Upper lobe of left lung (tissue), 6 donors: ENCODE results near the gene RCBTB2. TPM values are rescaled to one million over a fixed set of nuclear protein-coding genes. Genes with fewer than 3 reads are reported as not detected.

Source experiments
- ATAC-seq, 2 donors: fragments of 200-7000 bp; cut with Tn5 transposase; one replicate each; pipeline ENCODE4 v1.9.1; 2022; ENCODE audit warnings: mild to moderate bottlenecking in 2 of 2, moderate library complexity in 2 of 2; ENCODE audit not compliant: low FRiP score in 2 of 2
- DNase-seq, 2 donors: peaks; one replicate each; pipeline ENCODE4 v3.0.0-alpha.2; 2019 to 2020
- H3K27ac ChIP-seq, 4 donors: fragments of 200-600 bp; sonication (generic); one replicate each; pipeline ENCODE4 v1.5.1; 2016 to 2019
- H3K27me3 ChIP-seq, 4 donors: fragments of 200-600 bp; sonication (generic); one replicate each; pipeline ENCODE4 v1.5.1; 2017 to 2019
- H3K36me3 ChIP-seq, 4 donors: fragments of 200-600 bp; sonication (generic); one replicate each; pipeline ENCODE4 v1.5.1; 2016 to 2019
- H3K4me1 ChIP-seq, 4 donors: fragments of 200-600 bp; sonication (generic); one replicate each; pipeline ENCODE4 v1.5.1; 2018 to 2019
- H3K4me3 ChIP-seq, 4 donors: fragments of 200-600 bp; sonication (generic); one replicate each; pipeline ENCODE4 v1.5.1; 2017 to 2019; ENCODE audit warnings: mild to moderate bottlenecking in 2 of 4, moderate library complexity in 1 of 4
- H3K9me3 ChIP-seq, 4 donors: fragments of 200-600 bp; sonication (generic); one replicate each; pipeline ENCODE4 v1.5.1; 2018 to 2019
- EP300 ChIP-seq, 4 donors: sonication (generic); formaldehyde crosslinking; IDR thresholded peaks; one replicate each; pipeline ENCODE4 v1.5.1; 2017; ENCODE audit warnings: antibody characterized with exemption in 4 of 4, control low read depth in 2 of 4
- POLR2A ChIP-seq, 4 donors: fragments of 450-650 bp; IDR thresholded peaks; one replicate each; pipeline ENCODE4 v1.5.1; 2016 to 2017; ENCODE audit warnings: antibody characterized with exemption in 4 of 4, mild to moderate bottlenecking in 2 of 4
- POLR2AphosphoS5 ChIP-seq, 2 donors: sonication (generic); formaldehyde crosslinking; IDR thresholded peaks; one replicate each; pipeline ENCODE4 v1.5.1; 2017; ENCODE audit warnings: antibody characterized with exemption in 2 of 2
- WGBS, 2 donors: methylation state at CpG; one replicate each; pipeline ENCODE4 v1.1.5; 2017 to 2018; 5-methylcytosine and 5-hydroxymethylcytosine counted together
- total RNA-seq, 6 donors: library from RNA; depleted of rRNA in 4 of 6; stranded (reverse); fragments of >200 nt in 4 of 6; gene quantifications; one replicate each; pipeline versions ENCODE4 v1.1.0 to v1.2.1, GENCODE V29; 2016 to 2021
- TF ChIP-seq, protein P1 (sequence below), 6 experiments: fragments of 450-650 bp in 4 of 6; fragments of 200-600 bp in 2 of 6; sonication (generic) in 2 of 6; IDR thresholded peaks; one replicate each; pipeline ENCODE4 v1.5.1; 2016 to 2019; ENCODE audit warnings: antibody characterized with exemption in 6 of 6
- donor health status: DM: no; HTN: no; CAD: no; lungs with moderate emphysema.
- donor health status: DM: no; HTN: yes; CAD: no; lungs with severe emphysema.

Gene RCBTB2
- total RNA-seq, 6 donors from 2014 or later = 5.5 to 17.0 (median 9.9) TPM

DNA sequence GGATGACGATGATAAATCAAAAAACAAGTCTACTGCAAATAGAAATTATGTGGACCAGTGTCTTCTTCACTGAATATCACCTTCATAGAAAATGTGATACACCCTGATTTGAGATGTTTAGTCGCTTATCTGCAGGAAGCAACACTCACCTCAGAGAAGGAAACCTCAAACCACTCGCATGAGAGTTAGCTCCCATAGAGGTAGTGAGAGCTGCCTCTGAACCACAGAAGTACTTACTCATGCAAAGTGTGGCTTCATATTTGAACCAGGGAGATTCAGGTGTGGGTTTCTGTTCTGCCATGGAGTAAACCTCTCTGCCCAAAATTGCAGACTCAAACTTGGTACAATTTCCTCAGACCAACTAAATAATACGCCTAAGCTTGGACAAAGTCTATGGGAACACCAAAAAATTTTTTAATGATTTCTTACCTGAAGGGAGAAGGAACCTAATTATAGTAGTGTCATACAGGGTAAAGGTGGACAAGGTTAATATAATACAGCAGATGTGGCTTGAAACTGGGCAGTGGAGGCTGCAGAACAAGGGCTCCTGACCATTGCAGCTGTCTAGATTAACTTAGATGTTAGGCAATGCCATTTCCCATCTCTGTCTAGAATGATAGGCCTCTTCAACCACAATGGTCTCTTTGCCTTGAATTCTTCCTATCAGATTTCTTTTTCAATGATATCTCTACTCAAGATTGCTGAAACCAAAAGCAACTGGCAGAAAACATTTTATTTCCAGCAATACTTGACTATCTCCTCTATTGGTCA, 29.6 kb upstream of the RCBTB2 start:
- WGBS, 2 donors = 62 to 76% methylated on average over 4 of the region's 4 CpGs
- no peaks in the 10 kb centered on the region for H3K9me3 ChIP-seq
- DNase-seq = peak in 1 of 2 donors; percentile 48
- no peak overlapping the region for H3K4me3 ChIP-seq
- H3K27me3 ChIP-seq = no peaks in the 10 kb centered on the region
- H3K27ac ChIP-seq = peak overlapping the region in 1 of 4 donors; percentile 72
- TF ChIP-seq POLR2AphosphoS5 (IDR thresholded peaks at IDR 0.05) = peak in 1 of 2 donors; percentile 18
- TF ChIP-seq EP300 (IDR thresholded peaks at IDR 0.05) = no peak
- peaks cover 0 to 18% (median 10%) of the 10 kb centered on the region in 4 donors for H3K4me1 ChIP-seq
- H3K36me3 ChIP-seq = no peaks in the 10 kb centered on the region
- ATAC-seq = peak; percentile 50 to 63

DNA sequence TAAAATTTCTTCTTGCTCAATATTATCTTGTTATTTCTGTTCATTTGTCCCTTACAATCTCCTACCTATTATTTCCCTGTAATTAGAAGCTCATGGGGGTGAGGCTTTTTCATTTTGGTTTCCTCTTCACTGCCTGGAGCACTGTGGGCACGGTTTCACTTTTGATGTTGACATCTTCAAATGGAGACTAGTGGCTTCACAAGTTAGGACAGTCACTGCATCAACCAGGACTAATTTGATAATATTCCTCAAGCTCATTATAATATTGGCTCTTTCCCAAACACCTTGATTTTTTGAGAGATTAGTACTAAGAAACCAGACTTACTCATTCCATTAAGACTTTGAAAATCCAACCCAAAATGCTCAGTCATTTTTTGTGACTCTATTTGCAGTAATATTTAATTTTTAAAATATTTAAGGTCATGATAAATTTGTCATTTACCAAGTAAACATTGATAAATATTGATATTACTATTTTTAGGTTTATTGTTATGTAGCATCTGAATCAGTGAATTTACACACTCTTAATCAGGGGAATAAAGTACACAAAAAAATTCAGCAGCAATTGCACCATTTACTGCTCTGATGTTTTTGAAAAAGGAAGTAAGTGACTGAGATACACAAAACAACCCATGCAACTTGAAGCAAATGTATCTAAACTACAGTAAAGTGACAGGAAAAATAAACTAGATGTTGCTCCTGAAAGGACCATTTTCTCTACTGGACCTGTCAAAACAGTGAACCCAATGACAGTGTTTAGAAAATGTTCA, 28.8 kb upstream of the RCBTB2 start:
- Histone ChIP-seq H3K27me3 (no peaks in the 10 kb centered on the region), H3K4me3 (no peak overlapping the region), H3K4me1 (peaks cover 0 to 15% (median 10%) of the 10 kb centered on the region in 4 donors), H3K9me3 (no peaks in the 10 kb centered on the region), H3K27ac (peak overlapping the region in 1 of 4 donors; percentile 72), H3K36me3 (no peaks in the 10 kb centered on the region)
- DNase-seq (no peak), ATAC-seq (no peak)
- 35 to 43% methylated on average over 1 of the region's 1 CpG for WGBS, 2 donors
- TF ChIP-seq EP300 (IDR thresholded peaks at IDR 0.05) (no peak), POLR2AphosphoS5 (IDR thresholded peaks at IDR 0.05) (no peak), POLR2A (IDR thresholded peaks at IDR 0.05) (no peak)
- TF ChIP-seq, protein P1, sequence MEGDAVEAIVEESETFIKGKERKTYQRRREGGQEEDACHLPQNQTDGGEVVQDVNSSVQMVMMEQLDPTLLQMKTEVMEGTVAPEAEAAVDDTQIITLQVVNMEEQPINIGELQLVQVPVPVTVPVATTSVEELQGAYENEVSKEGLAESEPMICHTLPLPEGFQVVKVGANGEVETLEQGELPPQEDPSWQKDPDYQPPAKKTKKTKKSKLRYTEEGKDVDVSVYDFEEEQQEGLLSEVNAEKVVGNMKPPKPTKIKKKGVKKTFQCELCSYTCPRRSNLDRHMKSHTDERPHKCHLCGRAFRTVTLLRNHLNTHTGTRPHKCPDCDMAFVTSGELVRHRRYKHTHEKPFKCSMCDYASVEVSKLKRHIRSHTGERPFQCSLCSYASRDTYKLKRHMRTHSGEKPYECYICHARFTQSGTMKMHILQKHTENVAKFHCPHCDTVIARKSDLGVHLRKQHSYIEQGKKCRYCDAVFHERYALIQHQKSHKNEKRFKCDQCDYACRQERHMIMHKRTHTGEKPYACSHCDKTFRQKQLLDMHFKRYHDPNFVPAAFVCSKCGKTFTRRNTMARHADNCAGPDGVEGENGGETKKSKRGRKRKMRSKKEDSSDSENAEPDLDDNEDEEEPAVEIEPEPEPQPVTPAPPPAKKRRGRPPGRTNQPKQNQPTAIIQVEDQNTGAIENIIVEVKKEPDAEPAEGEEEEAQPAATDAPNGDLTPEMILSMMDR (IDR thresholded peaks at IDR 0.05) = no peak

DNA sequence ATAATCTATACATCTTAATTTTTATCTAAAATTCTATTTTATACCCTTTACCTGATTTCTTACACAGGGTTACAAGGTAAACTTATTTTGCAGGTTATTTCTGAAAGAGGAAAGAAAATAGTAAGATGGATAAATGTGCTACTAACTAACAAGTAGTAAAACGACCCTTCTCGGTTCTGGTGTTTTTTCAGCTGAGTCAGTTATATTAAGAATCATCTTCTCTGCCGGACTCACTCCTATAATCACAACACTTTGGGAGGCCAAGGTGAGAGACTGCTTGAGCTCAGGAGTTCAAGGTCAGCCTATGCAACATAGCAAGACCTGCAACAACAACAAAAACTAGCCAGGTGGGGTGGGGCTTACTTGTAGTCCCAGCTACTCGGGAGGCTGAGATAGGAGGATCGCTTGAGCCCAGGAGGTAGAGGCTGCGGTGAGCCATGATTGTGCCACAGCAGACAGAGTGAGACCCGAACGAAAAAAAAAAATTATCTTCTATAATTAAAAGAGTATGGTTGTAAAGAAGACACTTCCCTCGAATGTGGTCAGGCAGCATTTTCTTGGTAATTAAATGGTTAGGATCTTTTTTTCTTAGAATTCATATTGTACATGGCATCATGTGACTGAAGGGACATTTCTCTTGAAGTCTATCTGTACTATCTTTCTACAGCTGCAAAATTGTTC, 27.9 kb upstream of the RCBTB2 start:
- TF ChIP-seq, protein P1 (IDR thresholded peaks at IDR 0.05) = no peak
- no peak for TF ChIP-seq EP300 (IDR thresholded peaks at IDR 0.05)
- TF ChIP-seq POLR2AphosphoS5 (IDR thresholded peaks at IDR 0.05) = no peak
- no peak for TF ChIP-seq POLR2A (IDR thresholded peaks at IDR 0.05)
- Histone ChIP-seq H3K4me3 (no peak overlapping the region), H3K4me1 (peaks cover 0 to 15% (median 10%) of the 10 kb centered on the region in 4 donors), H3K27me3 (no peaks in the 10 kb centered on the region), H3K27ac (no peak overlapping the region), H3K9me3 (peaks cover 0 to 1% (median 0%) of the 10 kb centered on the region in 4 donors), H3K36me3 (no peaks in the 10 kb centered on the region)
- WGBS, 2 donors = 77 to 89% methylated on average over 9 of the region's 9 CpGs
- DNase-seq (no peak), ATAC-seq (no peak)

DNA sequence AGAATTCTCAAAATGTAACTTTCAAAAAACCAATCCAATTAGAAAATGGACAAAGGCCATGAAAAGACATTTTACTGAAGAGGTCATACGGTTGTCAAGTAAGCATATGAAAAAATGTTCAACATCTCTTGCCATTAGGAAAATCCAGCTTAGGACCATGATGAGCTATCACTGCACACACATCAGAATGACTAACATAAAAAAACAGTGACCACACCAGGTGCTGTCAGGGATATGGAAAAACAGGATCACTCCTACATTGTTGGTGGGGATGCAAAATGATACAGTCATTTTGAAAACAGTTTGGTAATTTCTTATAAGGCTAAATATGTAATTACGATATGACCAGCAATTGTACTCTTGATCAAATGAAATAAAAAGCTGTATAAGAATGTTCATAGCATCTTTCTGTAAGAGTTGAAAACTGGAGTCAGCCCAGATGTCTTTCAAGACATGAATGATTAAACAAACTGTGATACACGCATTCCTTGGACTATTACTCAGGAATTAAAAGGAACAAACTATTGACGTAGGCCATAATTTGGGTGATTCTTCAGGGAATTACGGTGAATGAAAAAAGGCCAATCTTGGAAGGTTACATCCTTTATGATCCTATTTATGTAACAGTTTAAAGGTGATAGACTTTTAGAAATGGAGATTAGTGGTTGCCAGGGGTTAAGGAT, 26.9 kb upstream of the RCBTB2 start:
- Histone ChIP-seq H3K27ac (no peak overlapping the region), H3K27me3 (no peaks in the 10 kb centered on the region), H3K36me3 (no peaks in the 10 kb centered on the region), H3K4me3 (no peak overlapping the region), H3K4me1 (peaks cover 0 to 15% (median 10%) of the 10 kb centered on the region in 4 donors), H3K9me3 (peaks cover 0 to 4% (median 0%) of the 10 kb centered on the region in 4 donors)
- no peak for TF ChIP-seq POLR2A (IDR thresholded peaks at IDR 0.05)
- no peak for TF ChIP-seq POLR2AphosphoS5 (IDR thresholded peaks at IDR 0.05)
- TF ChIP-seq, protein P1 (IDR thresholded peaks at IDR 0.05) = no peak
- TF ChIP-seq EP300 (IDR thresholded peaks at IDR 0.05) = no peak
- DNase-seq (no peak), ATAC-seq (no peak)
- 91 to 94% methylated on average over 5 of the region's 5 CpGs for WGBS, 2 donors
